ENCODE measurements around the gene RLN2.
"Not testable (repeated sequence)": the region's sequence is repeated elsewhere in the genome, so short reads cannot be mapped to it uniquely, and the experiment has no call there.

Gene RLN2

GRCh38 chr9:5303840-5304795 is at the start of gene RLN2:
Gene RLN2, minus strand, starts transcription at chr9:5304716. Its CDS starts 136 bp downstream, at chr9:5304580.
- not testable (repeated sequence) for DNase-seq (ENCODE audit: low read depth, low spot score)

GRCh38 chr9:5354184-5354583 is 49.7 kb upstream of the RLN2 start:
- DNase-seq (ENCODE audit: low read depth, low spot score): no peak

GRCh38 chr9:5352637-5353248 is 48.2 kb upstream of the RLN2 start:
- DNase-seq (ENCODE audit: low read depth, low spot score): no peak

- DNase-seq (ENCODE audit: low read depth, low spot score): not testable (repeated sequence)
Measured at GRCh38 chr9:5338992-5339981, 34.8 kb upstream of the RLN2 start, which contains the start of gene RLN1. Gene RLN1, minus strand, starts transcription at chr9:5339876. Its CDS starts 130 bp downstream, at chr9:5339746.

GRCh38 chr9:5336688-5337087 is 32.2 kb upstream of the RLN2 start:
- no peak for DNase-seq (ENCODE audit: low read depth, low spot score)

- DNase-seq (ENCODE audit: low read depth, low spot score): not testable (repeated sequence)
Measured at GRCh38 chr9:5331276-5331675, 26.8 kb upstream of the RLN2 start.

- DNase-seq (ENCODE audit: low read depth, low spot score): no peak
Measured at GRCh38 chr9:5326893-5327548, 22.5 kb upstream of the RLN2 start.

GRCh38 chr9:5326187-5326586 is 21.7 kb upstream of the RLN2 start:
- DNase-seq (ENCODE audit: low read depth, low spot score): no peak

GRCh38 chr9:5321601-5322000 is 17.1 kb upstream of the RLN2 start:
- not testable (repeated sequence) for DNase-seq (ENCODE audit: low read depth, low spot score)

GRCh38 chr9:5321058-5321457 is 16.5 kb upstream of the RLN2 start:
- DNase-seq (ENCODE audit: low read depth, low spot score): no peak

GRCh38 chr9:5316406-5316805 is 11.9 kb upstream of the RLN2 start:
- not testable (repeated sequence) for DNase-seq (ENCODE audit: low read depth, low spot score)

- no peak for DNase-seq (ENCODE audit: low read depth, low spot score)
Measured at GRCh38 chr9:5315187-5315923, 10.8 kb upstream of the RLN2 start.

GRCh38 chr9:5310851-5311250 is 6.3 kb upstream of the RLN2 start:
- DNase-seq (ENCODE audit: low read depth, low spot score): no peak

- no peak for DNase-seq (ENCODE audit: low read depth, low spot score)
Measured at GRCh38 chr9:5305741-5306140, 1.2 kb upstream of the RLN2 start.

- no peak for DNase-seq (ENCODE audit: low read depth, low spot score)
Measured at GRCh38 chr9:5301544-5301943, 3.0 kb downstream of the RLN2 start.

- no peak for DNase-seq (ENCODE audit: low read depth, low spot score)
Measured at GRCh38 chr9:5292141-5292540, 12.4 kb downstream of the RLN2 start.

GRCh38 chr9:5288591-5288990 is 15.9 kb downstream of the RLN2 start:
- DNase-seq (ENCODE audit: low read depth, low spot score): no peak

GRCh38 chr9:5286262-5286661 is 18.3 kb downstream of the RLN2 start:
- no peak for DNase-seq (ENCODE audit: low read depth, low spot score)

- DNase-seq (ENCODE audit: low read depth, low spot score): no peak
Measured at GRCh38 chr9:5278486-5278885, 26.0 kb downstream of the RLN2 start.

GRCh38 chr9:5274770-5275169 is 29.7 kb downstream of the RLN2 start:
- no peak for DNase-seq (ENCODE audit: low read depth, low spot score)

All from activated naive CD8-positive, alpha-beta T cell treated with anti-CD3 and anti-CD28 coated beads, Interleukin-2, amount 50 U/mL, for 16 hours (primary cell).